HG03469 (cell line): ENCODE results near the gene ATP6AP1.
A peak's percentile ranks its signal among the peaks of the same experiment; 100 is the strongest.
"Not testable (repeated sequence)": the region's sequence is repeated elsewhere in the genome, so short reads cannot be mapped to it uniquely, and the experiment has no call there.

Experiments used
- ATAC-seq: cut with Tn5 transposase; IDR thresholded peaks from one replicate; pipeline ENCODE4 v1.9.1; 2021; ENCODE audit warnings: mild to moderate bottlenecking, moderate library complexity, moderate number of reproducible peaks; ENCODE audit not compliant: unreplicated experiment

Gene ATP6AP1

GRCh38 chrX:154399527-154400368 is 28.7 kb upstream of the ATP6AP1 start:
- no peak for ATAC-seq

GRCh38 chrX:154400369-154400817 is 28.1 kb upstream of the ATP6AP1 start:
- not testable (repeated sequence) for ATAC-seq

- no peak for ATAC-seq
Observed at GRCh38 chrX:154401045-154401799, 27.3 kb upstream of the ATP6AP1 start.

- no peak for ATAC-seq
Observed at GRCh38 chrX:154401918-154402621, 26.4 kb upstream of the ATP6AP1 start.

- no peak for ATAC-seq
Observed at GRCh38 chrX:154402622-154403127, 25.8 kb upstream of the ATP6AP1 start.

GRCh38 chrX:154403192-154403591 is 25.3 kb upstream of the ATP6AP1 start:
- no peak for ATAC-seq

GRCh38 chrX:154403858-154404257 is 24.6 kb upstream of the ATP6AP1 start:
- no peak for ATAC-seq

GRCh38 chrX:154404625-154405192 is 23.8 kb upstream of the ATP6AP1 start:
- no peak for ATAC-seq

GRCh38 chrX:154408659-154409221 is 19.7 kb upstream of the ATP6AP1 start:
- ATAC-seq, result no peak

- ATAC-seq, result no peak
Observed at GRCh38 chrX:154409222-154409871, 19.1 kb upstream of the ATP6AP1 start, which contains the start of gene DNASE1L1. Gene DNASE1L1, minus strand, starts transcription at chrX:154409254. Its CDS starts 3,686 bp downstream, at chrX:154405568.

GRCh38 chrX:154411981-154412340 is 16.5 kb upstream of the ATP6AP1 start:
- ATAC-seq, result peak; percentile 26

- no peak for ATAC-seq
Observed at GRCh38 chrX:154412468-154412867, 16.0 kb upstream of the ATP6AP1 start.

- ATAC-seq, result no peak
Observed at GRCh38 chrX:154413142-154413541, 15.3 kb upstream of the ATP6AP1 start.

GRCh38 chrX:154417157-154417556 is 11.3 kb upstream of the ATP6AP1 start:
- ATAC-seq, result no peak

- no peak for ATAC-seq
Observed at GRCh38 chrX:154419189-154419588, 9.3 kb upstream of the ATP6AP1 start.

GRCh38 chrX:154419688-154420401 is 8.6 kb upstream of the ATP6AP1 start:
- no peak for ATAC-seq

- no peak for ATAC-seq
Observed at GRCh38 chrX:154420402-154420756, 8.1 kb upstream of the ATP6AP1 start.

GRCh38 chrX:154426916-154427770 is 1.3 kb upstream of the ATP6AP1 start:
- no peak for ATAC-seq
